BJ (cell line): Measurements from ENCODE around the gene CNNM2. TPM values are rescaled to one million over a fixed set of nuclear protein-coding genes. Genes with fewer than 3 reads are reported as not detected.

Source experiments
- CTCF ChIA-PET: fragments of 350-600 bp; formaldehyde crosslinking; extraction: SDS; loops from one replicate; lab custom pipeline; 2021; ENCODE audit warnings: antibody characterized with exemption, inconsistent platforms; lab: Yijun Ruan, JAX
- POLR2A ChIA-PET: fragments of 300-600 bp; sonication (Branson Sonifier 250); formaldehyde crosslinking; extraction: SDS; loops from one replicate; lab custom pipeline; 2021; ENCODE audit warnings: antibody characterized with exemption; lab: Charles Lee
- DNase-seq: peaks from one replicate; pipeline ENCODE4 v3.0.0-alpha.2; 2011; ENCODE audit warnings: low read depth
- H3K27me3 ChIP-seq: 2 replicates; pipeline ENCODE4 v1.6.0; 2011; ENCODE audit warnings: low read length; ENCODE audit not compliant: control insufficient read depth, insufficient read depth
- H3K36me3 ChIP-seq: 2 replicates; pipeline ENCODE4 v1.5.1; 2011; ENCODE audit warnings: low read length; ENCODE audit not compliant: control insufficient read depth, insufficient read depth
- H3K4me3 ChIP-seq: 2 replicates; pipeline ENCODE4 v1.5.1; 2011; ENCODE audit warnings: low read depth, mild to moderate bottlenecking, control low read depth, low read length
- polyA plus RNA-seq: library from polyadenylated mRNA; depleted of rRNA; stranded (reverse); fragments of >200 nt; gene quantifications from 2 replicates; pipeline ENCODE4 v1.2.3, GENCODE V29; 2011
- TF ChIP-seq, protein P1 (sequence below): IDR thresholded peaks from 2 replicates; pipeline ENCODE4 v1.5.1; 2011; ENCODE audit warnings: low read depth, mild to moderate bottlenecking, control low read depth, inconsistent platforms, low read length, moderate library complexity; ENCODE audit not compliant: insufficient read depth

CNNM2 gene
- polyA plus RNA-seq, 1 experiment = 3.7 TPM

DNA sequence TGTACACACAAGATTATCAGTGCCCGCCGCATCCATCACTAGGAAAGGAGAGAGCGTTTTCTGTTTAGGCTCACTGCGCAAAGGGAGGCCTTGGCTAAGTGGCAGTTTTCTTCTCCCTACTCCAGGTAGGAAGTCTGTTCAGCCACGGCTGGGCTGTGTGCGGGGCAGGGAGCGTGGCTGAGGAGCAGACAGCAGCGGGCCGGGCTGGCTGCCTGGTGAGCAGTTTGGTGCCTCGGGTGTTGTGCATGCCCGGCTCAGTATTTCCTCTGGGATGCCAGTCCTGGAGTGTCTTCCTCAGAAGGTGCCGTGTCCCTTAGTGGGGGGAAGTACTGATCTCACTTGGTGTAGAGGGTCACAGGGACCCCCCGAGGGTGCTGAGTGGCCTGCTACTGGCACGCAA lies 160.6 kb downstream of the CNNM2 start:
- no peaks in the 10 kb centered on the region for H3K36me3 ChIP-seq
- ChIA-PET CTCF (interaction anchor here (0.6 to 1.6 kb wide), 6 partner anchors 11 to 369 kb away, joined by 3 to 7 read pairs (median 4); partner anchors contain the start of genes ARL3 and CNNM2), POLR2A (no interaction called here)
- H3K27me3 ChIP-seq = no peaks in the 10 kb centered on the region
- H3K4me3 ChIP-seq = no peak overlapping the region
- TF ChIP-seq, protein P1, sequence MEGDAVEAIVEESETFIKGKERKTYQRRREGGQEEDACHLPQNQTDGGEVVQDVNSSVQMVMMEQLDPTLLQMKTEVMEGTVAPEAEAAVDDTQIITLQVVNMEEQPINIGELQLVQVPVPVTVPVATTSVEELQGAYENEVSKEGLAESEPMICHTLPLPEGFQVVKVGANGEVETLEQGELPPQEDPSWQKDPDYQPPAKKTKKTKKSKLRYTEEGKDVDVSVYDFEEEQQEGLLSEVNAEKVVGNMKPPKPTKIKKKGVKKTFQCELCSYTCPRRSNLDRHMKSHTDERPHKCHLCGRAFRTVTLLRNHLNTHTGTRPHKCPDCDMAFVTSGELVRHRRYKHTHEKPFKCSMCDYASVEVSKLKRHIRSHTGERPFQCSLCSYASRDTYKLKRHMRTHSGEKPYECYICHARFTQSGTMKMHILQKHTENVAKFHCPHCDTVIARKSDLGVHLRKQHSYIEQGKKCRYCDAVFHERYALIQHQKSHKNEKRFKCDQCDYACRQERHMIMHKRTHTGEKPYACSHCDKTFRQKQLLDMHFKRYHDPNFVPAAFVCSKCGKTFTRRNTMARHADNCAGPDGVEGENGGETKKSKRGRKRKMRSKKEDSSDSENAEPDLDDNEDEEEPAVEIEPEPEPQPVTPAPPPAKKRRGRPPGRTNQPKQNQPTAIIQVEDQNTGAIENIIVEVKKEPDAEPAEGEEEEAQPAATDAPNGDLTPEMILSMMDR = no peak
- no peak for DNase-seq

DNA sequence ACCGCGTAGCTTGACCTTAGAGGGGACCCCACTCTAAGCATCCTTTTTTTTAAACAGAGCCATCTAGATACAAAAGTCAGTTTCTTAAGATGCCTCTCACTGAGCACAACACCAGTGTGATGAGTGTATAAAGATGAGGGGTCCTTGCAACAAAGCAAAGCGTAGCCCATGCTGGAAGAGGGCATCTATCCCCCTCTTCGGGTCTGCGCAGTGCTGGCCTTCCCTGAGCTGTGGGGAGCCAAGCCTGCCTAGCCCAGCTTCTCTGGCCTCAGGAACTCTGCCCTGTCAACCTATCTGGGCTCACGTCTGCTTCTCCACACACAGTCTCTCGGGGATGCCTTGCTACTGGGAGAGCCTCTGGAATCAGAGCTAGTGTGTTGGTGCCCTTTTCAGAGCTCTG lies 161.0 kb downstream of the CNNM2 start:
- POLR2A ChIA-PET = no interaction called here
- TF ChIP-seq, protein P1 = no peak
- no peak for DNase-seq
- H3K27me3 ChIP-seq = no peaks in the 10 kb centered on the region
- CTCF ChIA-PET = interaction anchor here (0.6 to 1.8 kb wide), 7 partner anchors 11 to 370 kb away, joined by 3 to 7 read pairs (median 5); partner anchors contain the start of genes ARL3 and CNNM2
- no peak overlapping the region for H3K4me3 ChIP-seq
- H3K36me3 ChIP-seq = no peaks in the 10 kb centered on the region

DNA sequence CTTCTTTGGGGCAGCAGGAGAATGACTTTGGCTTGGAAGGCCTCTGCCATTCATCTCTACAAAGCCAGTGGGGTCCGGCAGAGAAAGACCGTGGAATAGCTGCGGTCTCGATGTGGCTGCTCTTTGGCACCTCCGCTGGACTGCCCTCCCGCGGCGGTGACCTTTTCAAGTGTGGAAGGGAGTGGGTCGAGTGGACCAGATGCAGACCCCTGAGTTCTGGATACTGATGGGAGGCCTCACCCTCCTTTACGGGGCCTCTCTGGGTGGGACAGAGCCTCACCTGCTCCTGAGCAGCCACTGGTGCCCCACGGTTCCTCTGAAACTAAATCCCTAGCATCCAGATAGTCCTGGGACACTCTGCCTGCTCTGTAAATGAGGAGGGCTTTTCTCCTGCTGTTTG lies 161.9 kb downstream of the CNNM2 start:
- Histone ChIP-seq H3K4me3 (no peak overlapping the region), H3K27me3 (no peaks in the 10 kb centered on the region), H3K36me3 (no peaks in the 10 kb centered on the region)
- TF ChIP-seq, protein P1 = no peak
- CTCF ChIA-PET = interaction anchor here (0.6 to 1.8 kb wide), 3 partner anchors 68 to 164 kb away, joined by 3 to 6 read pairs (median 5); partner anchors contain the start of gene CNNM2
- DNase-seq = no peak
- POLR2A ChIA-PET = no interaction called here

DNA sequence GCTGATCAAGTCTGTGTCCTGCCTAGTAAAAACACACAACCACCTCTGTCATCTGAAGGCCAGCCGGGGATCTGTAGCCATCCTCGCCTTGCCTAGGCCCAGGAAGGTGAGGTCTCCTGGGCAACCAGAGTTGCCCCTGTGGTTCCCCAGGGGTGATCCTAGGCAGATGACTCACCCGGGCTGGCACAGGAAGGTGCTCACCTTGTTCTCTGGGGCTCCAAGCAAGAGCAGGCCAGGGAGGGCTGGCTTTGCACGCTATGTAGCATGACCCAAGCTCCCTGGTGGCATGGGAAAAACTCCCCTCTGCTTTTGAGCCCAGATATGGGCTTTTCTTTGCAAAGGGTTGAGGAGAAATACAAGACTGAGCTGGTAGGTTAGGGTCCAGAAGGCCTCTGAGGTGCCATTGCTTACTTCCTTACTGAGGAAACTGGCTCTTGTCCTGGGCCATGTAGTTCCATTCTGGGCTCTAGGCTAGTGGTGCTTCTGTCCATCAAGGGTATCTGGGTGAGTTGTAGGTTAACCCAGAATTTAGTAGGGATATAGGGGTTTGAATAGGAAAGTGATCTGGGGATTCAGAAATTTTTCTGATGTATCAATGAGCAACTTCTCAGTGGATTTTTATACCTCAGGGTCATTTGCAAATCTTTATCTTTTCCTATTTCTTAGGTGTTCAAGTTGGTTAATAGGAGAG lies 162.9 kb downstream of the CNNM2 start:
- Histone ChIP-seq H3K27me3 (no peaks in the 10 kb centered on the region), H3K4me3 (no peak overlapping the region), H3K36me3 (peaks cover 4% of the 10 kb centered on the region)
- DNase-seq = no peak
- ChIA-PET CTCF (interaction anchor here (0.7 to 1.8 kb wide), 4 partner anchors 14 to 163 kb away, joined by 3 to 6 read pairs (median 3); no protein-coding TSS in a partner anchor), POLR2A (no interaction called here)
- TF ChIP-seq, protein P1 = no peak

DNA sequence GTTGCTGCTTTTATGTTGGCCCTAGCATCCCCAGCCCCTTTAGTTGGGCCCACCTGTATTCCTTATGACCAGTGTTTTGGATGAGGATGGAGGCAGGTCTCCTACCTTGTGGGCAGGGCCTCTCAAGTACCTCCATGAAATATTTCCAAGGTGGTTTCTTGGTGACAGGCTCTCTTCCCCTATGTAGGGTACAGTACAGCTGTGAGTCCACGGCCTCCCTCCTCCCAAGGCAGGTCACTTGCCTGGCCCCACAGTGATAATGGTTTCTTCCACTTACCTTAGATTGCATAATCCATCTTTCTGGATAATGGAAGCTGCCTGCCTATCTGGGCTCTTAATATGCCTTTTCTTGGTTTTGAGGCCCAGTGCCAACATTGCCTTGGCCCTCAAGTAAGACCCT lies 164.6 kb downstream of the CNNM2 start:
- ChIA-PET POLR2A (no interaction called here), CTCF (interaction anchor here (0.6 to 1.7 kb wide), 4 partner anchors 10 to 165 kb away, joined by 3 to 5 read pairs (median 3); no protein-coding TSS in a partner anchor)
- DNase-seq = no peak
- H3K36me3 ChIP-seq = peaks cover 6% of the 10 kb centered on the region
- no peak overlapping the region for H3K4me3 ChIP-seq
- TF ChIP-seq, protein P1 = no peak
- H3K27me3 ChIP-seq = no peaks in the 10 kb centered on the region
